Fibroblast of lung (primary cell): ENCODE measurements around the gene SOX3.

Experiments used
- CTCF ChIP-seq, 2 donors: IDR thresholded peaks in 1 of 2; conservative IDR thresholded peaks in 1 of 2; 1 replicate in 1 of 2; 2 replicates in 1 of 2; pipeline ENCODE4 v1.5.1; 2011 to 2012; ENCODE audit warnings: low read length in 2 of 2, control low read depth in 1 of 2, inconsistent platforms in 1 of 2, low read depth in 1 of 2, mild to moderate bottlenecking in 1 of 2
- EZH2 ChIP-seq: IDR thresholded peaks from 2 replicates; pipeline ENCODE4 v1.5.1; 2012; ENCODE audit warnings: low read length, control low read depth, mild to moderate bottlenecking; ENCODE audit errors: missing control alignments

DNA sequence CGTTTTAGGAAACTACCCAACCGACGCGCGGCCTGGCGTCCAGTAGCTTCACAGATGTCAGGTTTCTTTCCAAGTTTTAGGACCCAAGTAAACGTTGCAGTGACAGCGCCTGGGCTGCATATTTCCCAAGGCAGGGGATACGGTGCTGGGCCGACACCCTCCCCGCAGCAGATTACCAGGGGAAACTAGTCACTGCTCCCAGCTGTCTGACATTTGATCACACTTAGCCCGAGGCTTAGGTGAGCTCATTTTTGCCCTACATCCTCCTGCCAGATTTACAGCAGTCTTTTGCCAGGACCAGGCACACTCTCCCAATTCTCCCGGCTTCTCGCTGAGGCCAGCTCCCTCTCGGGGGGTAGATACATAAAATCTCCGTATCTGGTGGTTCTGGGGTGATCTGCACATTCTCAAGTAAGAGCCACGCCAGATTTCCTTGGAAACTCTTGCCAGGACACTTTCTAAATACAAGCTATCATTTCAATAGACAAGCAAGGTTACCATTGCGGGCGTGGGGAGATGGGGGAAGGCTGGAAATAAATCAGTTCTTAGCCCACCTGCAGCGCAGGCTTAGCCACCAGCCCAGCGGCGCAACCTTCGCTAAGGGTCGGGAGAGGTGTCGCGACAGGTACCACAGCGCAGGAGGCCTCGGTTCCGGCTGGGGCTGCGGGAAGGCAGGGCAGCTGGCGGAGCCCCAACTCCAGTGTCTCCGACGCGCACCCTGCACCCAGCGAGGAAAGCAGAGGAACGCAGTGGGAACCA lies 2.5 kb upstream of the SOX3 start:
- no peak for TF ChIP-seq CTCF (conservative IDR thresholded peaks at IDR 0.05 in 1 of 2, IDR thresholded peaks at IDR 0.05 in 1 of 2; ENCODE audit: low read depth in 1 of 2, low read length in 2 of 2)
- peak; percentile 89 for TF ChIP-seq EZH2
